ENCODE results near the gene CORIN. TPM values are rescaled to one million over a fixed set of nuclear protein-coding genes. Genes with fewer than 3 reads are reported as not detected.

The CORIN gene
- total RNA-seq, 1 donor from 2014 or later = 3.4 TPM

DNA sequence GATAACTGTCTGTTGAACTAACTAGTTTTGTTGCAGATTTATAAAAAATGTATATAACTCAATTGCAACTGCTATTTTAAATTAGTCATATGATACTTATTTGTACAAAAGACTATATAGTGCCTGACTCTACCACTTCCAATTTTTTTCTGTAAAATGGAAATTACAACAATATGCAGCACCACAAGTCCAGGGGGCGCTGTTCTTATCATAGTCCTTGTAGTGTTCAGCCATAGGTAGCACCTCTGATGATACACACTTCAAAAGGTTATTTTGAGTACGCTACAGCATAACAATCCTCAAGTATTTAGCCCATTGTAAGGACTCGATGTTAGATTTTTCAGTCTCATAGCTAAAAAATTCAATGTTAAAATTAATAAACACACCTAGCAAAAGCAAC, 174.9 kb downstream of the CORIN start:
- intact Hi-C loops (cut with DNase I) = no loop called here
- no peak for DNase-seq (ENCODE audit: low spot score)

DNA sequence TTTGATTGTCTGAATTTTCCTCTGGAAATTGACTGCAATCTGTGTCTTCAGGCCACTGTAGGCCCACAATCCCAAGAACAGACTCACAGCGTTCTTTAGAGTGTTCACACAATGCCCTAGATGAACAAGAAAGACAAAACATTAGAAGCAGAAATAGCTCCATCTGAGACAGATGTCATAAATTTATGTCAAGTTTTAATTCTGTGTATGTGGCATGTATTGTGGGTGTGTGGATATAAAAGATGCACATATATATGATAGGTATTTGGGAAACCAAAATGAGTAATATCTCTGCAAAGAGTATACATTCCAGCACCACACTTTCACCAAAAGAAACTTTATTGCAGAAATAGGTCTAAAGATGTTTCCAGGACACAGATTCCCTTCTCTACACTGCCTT, 176.1 kb downstream of the CORIN start:
- intact Hi-C loops (cut with DNase I) = no loop called here
- DNase-seq (ENCODE audit: low spot score) = no peak

DNA sequence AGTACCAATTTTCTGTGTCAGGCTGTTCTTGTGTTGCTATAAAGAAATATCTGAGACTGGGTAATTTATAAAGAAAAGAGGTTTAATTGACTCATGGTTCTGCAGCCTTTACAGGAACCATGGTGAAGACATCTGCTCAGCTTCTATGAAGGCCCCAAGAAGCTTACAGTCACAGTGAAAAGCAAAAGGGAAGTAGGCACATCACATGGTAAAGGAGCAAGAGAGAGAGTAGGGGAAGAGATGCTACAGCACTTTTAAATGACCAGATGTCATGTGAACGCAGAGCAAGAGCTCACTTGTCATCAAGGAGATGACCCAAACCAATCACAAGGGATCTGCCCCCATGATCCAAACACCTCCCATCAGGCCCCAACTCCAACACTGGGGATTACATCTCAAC, 178.5 kb downstream of the CORIN start:
- no peak for DNase-seq (ENCODE audit: low spot score)
- intact Hi-C loops (cut with DNase I) = no loop called here

DNA sequence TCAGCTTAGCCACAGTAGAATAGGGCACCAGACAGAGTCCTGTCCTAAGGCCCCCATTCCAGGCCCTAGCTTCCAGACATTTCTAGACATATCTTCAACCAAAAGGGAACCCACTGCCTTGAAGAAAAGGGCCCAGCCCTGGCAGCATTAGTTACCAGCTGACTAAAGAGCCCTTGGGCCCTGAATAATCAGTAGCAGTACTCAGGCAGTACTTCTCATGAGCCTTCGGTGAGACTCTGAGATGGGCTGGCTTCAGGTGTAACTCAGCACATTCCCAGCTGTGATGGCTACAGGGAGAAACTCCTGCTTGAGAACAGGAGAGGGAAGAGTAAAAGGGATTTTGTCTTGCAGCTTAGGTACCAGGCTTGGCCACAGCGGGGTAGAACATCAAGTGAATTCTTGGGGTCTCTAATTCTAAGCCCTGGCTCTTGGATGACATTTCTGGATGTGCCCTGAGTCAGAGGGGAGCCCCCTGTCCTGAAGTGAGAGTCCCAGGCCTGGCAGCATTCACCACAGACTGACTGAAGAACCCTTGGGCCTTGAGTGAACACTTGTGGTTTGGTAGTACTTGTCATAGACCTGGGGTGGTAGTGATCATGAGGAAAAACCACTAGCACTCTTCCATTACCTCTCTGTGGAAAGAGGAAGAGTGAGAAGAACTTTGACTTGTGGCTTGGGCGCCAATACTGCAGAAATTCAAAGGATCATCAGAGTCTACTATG, 182.7 kb downstream of the CORIN start:
- DNase-seq (ENCODE audit: low spot score) = no peak
- intact Hi-C loops (cut with DNase I) = no loop called here

DNA sequence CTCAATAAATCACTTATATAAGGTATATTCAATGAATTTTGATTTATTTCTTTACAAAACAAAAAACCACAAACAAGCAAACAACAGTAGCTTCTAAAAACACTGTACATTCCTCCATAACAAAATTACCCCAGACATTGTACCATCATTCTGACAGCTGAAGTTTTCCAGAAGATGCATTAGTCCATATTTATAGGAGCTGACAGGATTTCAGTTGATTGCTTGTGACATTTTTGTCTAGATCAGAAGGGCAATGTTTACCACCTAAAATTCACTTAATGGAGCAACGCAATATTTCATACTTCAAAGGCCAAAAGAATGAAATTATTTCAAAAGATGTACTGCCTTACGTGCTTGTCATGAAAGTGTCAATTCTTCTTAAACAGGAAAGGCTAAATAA, 185.8 kb downstream of the CORIN start:
- DNase-seq (ENCODE audit: low spot score) = no peak
- intact Hi-C loops (cut with DNase I) = no loop called here

DNA sequence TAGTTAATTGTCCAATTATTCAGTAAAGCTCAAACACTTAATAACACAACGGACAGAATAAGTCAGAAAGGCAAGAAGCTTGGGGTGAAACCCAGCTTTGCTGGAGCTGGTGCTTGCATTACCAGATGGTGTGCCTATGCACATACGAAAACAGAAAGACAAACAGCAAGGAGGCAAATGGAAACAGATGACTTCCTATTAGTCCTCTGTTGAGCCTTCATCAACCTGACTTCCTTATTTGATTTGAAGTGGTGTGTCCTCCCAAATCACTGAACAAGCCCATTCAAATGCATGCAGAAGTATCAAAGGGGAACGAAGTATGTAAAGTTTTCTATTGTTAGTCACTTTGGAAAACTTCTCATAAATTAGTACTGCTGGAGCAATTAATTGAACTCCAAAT, 186.6 kb downstream of the CORIN start:
- DNase-seq (ENCODE audit: low spot score) = no peak
- intact Hi-C loops (cut with DNase I) = no loop called here

DNA sequence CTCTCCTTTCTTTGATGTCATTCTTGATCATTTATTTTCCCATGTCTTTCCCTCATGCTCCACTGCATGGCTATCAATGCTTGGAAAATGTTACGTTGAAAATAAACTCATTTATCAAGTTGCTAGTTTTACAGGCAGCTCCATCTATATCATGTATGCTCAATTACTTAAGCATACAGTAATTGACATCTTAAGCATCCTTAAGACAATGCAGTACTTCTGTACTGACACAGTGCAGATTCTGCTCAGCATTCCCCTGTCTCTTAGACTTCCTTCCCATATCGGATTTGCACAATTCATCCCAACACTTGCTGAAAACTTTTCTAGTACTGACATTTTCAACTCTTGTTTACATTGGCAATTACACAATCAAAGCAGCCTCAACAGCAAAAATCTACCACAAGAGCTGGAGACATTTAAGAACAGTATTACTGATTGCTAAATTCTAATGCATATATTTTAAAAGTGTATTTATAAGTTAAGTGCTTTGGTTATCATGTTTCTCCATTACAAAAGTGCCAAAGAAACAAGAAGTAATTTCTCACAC, 187.2 kb downstream of the CORIN start:
- intact Hi-C loops (cut with DNase I) = no loop called here
- no peak for DNase-seq (ENCODE audit: low spot score)

DNA sequence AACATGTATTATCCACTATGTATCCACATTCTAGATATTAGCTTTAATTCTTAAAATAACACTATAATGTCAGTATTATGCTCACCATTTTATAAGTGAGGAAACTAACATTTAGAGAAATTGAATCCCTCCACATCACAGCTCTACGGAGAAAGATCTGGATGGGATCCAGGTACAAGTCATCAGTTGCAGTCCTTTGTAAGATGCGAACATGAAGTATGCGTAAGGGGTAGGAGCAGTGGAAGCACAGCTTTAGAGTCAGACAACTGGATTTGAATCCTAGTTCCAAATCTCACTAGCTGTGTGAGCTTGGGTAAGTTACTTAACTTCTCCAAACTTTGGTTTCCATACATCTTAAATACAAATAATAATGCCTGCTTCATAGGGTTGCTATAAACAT, 190.3 kb downstream of the CORIN start:
- intact Hi-C loops (cut with DNase I) = no loop called here
- no peak for DNase-seq (ENCODE audit: low spot score)

DNA sequence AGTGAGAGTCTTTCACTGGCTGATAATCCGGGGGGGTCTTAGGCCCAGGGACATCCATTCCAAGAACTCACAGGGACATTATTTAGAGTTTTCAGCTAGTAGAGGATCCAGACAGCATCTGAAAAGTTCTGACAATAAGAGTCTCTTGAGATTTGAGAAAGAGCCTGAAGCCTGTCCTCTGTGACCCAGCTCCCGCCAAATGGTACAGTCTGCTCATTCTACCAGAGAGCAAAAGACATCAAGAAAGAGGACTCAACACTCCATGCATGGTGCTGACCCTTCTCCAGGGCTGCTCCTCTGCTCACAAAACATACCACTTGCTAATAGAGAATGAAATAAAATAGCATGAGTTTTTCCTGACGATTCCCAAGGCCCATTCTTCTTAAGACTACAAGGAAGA, 190.8 kb downstream of the CORIN start:
- no peak for DNase-seq (ENCODE audit: low spot score)
- intact Hi-C loops (cut with DNase I) = no loop called here

DNA sequence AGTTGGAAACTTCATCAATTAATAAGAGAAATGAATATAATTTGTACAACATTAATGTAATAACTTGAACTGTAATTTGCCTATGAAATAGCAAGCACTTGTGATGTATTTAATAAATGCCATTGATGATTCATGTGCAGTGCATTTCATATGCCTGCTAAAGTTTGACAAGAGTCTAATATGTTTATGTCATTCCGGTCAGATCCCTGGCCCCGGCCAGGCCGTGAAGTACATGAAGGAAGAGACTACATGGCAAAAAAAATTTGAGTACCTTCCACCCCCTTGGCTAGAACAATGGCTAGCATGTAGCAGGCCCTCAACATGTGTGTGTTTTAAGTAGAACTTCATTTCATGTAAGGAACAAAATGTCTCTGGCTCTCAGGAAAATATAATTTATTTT, 191.5 kb downstream of the CORIN start:
- DNase-seq (ENCODE audit: low spot score) = no peak
- intact Hi-C loops (cut with DNase I) = no loop called here

DNA sequence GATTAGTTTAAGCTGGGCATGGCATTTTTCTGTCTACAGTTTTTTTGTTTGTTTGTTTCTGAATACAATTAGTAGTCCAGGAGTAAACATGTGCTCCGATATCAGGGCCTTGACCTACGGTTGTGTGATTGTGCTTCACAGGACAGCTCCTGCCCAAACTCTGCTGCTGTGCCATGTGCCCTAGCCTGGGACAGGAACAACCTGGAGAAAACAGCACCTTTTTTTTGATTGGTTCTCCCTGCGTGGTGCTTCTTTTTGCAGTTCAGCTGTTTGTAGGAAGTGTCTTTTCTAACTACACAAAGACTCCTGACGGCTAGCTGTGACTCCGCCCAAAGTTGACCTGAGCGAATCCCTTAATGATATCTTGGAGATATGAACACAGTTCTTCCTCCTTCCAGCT, 194.0 kb downstream of the CORIN start:
- intact Hi-C loops (cut with DNase I) = no loop called here
- no peak for DNase-seq (ENCODE audit: low spot score)

DNA sequence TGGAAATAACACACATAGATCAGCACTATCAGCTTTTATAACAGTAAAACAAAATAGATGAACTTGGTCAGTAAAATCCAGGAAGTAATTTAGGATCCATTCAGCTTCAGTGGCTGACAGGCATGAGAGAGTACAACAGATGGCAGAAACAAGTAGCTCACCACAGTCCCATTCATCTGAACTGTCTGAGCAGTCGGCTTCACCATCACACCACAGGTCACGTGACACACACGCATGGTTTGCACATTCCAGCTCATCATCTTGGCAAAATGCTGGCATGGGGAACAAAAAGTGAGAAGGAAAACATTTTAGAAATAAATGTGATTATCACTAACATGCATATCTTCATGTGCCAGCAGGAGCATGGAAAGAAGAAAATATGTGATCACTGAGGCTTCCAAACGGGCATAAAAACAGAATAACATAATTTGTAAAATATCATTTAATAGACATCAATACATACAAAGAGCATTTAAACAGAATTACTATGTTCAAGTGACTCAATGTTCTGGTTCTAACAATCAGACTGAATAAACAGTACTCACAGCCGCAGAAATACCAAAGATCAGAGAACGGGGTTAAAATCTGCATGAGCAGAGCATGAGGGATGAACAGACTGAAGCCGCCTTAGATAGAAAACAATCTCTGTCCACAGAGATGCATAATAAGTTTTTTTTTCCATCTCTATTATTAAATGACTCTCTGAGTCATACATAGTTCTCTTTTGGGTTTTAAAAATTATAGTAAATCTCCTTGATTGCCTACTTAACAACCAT, 194.7 kb downstream of the CORIN start:
- no peak for DNase-seq (ENCODE audit: low spot score)
- intact Hi-C loops (cut with DNase I) = no loop called here

DNA sequence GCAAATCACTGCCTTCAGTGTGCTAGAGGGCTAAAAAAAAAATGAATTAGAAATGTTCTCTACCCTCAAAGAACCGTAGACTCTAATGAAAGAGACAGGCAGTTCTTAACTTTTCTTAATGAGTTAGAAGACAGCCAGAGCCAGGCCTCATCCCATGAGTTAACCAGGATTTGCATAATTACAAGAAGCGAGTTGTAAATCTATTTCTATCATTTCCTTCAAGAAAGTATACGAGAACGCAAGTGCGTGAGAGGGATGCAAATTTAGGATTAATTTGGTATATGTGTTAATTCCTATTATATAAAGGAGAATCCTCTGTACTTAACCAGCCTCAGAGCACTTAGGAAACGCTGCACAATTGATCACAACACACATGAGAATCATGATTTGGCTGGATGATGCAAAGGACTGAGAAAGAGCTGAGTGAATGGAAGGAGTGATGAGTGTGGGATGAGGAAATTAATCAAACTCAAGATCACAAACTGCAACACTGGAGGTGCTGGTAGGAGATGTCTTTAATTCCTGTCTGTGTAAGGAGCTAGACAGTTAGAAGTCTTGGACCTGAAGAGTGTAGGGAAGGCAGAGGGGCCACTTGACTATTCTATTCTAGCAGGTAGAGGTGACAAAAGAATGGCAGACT, 195.6 kb downstream of the CORIN start:
- DNase-seq (ENCODE audit: low spot score) = no peak
- intact Hi-C loops (cut with DNase I) = no loop called here

DNA sequence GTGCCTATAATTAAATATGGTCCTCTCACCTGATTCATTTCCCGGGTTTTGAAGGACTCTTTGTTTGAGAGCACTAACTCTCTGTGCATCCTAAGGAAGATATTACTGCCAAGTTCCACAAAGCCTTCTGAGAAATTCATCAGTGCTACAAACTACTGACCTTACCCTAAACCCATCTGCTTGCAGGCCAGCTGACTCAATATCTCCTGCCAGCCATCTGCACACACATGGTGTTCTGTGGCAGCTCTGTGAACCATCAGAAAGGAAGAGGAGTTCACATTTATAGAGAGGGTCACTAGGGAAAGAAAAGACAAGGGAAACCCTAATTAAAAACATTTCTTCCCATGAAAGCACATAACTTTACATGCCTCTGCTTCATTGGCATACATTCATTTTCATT, 196.1 kb downstream of the CORIN start:
- DNase-seq (ENCODE audit: low spot score) = no peak
- intact Hi-C loops (cut with DNase I) = no loop called here

DNA sequence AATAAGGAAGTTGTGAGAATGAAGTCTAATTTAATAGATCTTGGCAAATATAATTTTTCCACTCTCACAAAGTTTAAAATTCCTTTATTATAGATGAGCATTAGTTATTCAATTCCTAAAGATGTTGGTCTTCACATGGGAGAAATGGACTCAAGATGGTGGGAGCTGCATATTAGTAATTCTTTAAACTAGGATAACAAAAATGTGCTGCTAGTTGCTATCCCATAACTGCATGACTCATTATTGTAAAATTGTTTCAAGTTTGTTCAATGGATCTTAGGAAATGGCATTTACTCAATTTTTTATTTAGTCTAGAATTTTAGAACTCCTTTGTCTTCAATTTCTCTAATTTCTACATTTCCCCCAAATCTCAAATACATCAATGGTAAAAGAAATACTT, 197.0 kb downstream of the CORIN start:
- no peak for DNase-seq (ENCODE audit: low spot score)

DNA sequence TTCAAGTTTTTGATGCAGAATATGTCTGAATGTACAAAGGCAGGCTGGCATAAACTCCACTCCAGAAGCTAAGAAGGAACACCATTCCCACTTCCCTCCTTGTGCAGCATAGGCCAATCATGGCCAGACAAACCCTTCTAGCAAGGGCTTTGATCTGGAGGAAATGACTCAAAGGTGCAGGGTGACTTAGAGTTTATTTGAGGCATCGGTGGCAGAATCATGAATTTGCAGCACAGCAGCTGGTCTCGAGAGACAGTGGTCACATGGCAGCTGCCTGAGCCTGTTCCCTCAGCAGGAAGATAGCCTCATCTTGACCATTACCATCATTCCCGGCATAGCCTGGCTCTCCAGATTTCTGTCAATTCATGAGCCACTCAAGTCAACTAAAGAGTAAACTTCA, 198.3 kb downstream of the CORIN start:
- no peak for DNase-seq (ENCODE audit: low spot score)

More for the DNA sequence above, 197.0 kb downstream of the CORIN start:
- intact Hi-C loops (cut with DNase I) = no loop called here

DNA sequence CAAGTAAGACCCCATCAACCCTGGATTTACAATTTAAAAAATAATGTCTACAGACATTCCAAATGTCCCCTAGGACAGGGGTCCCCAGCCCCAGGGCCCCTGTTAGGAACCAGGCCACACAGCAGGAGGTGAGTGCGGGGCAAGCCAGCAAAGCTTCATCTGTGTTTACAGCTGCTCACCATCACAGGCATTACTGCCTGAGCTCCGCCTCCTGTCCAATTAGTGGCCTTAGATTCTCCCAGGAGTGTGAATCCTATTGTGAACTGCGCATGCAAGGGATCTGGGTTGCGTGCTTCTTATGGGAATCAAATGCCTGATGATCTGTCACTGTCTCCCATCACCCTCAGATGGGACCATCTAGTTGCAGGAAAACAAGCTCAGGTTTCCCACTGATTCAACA, 206.7 kb downstream of the CORIN start:
- DNase-seq (ENCODE audit: low spot score) = no peak
- intact Hi-C loops (cut with DNase I) = no loop called here

More for the DNA sequence above, 198.3 kb downstream of the CORIN start:
- intact Hi-C loops (cut with DNase I) = no loop called here

DNA sequence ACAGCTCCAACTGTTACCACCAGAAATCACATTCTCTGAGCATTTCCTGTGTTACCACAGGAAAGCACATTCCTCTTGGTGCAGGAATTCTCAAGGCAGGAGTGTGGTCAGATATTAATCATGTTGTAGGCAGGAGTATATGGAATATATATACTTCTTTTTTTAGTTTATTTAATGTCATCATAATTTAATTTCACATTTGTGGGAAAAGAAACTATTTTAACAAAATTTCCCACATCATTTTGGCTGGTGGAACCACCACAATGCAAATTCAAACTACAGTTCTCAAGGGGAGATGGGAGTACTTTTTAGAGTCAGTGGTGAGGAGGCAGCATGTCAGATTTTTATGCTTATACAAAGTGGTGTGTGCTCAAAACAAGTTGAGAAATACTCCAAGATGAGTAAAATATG, 213.8 kb downstream of the CORIN start:
- DNase-seq (ENCODE audit: low spot score) = no peak
- intact Hi-C loops (cut with DNase I) = no loop called here

DNA sequence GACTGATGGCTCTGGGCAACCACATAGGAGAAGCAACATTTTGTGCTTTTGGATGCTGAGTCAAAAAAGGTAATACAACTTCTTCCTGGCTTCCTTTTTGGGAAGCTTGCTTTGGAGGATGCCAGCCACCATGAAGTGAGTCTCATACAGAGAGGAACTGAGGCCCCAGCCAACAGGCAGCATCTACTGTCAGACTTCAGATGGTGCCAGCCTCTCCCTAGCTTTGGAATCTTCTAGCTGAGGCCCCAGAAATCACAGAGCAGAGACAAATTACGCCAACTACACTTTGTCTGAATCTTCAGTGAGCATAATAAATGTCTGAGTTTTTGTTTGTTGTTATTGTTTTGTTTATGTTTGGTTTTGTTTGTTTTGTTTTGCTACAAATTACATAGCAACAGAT, 216.7 kb downstream of the CORIN start:
- intact Hi-C loops (cut with DNase I) = no loop called here
- no peak for DNase-seq (ENCODE audit: low spot score)

DNA sequence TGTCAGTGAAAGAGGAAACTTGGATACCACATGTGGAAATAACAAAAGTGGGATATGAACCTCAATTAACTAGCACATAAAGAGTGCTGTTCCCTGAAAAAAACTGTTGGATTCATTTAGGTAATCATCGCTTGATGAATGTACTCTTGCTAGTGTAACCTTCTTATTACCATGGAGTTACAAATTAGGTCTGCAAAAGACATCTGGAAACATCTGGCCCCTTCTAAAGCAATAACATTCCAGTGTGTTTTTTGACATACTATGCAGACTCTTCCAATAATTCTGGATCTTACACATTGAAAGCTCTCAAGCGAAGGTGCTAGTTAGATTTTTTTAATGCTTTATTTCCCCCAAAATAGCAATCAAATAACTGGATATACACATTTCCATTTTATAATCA, 218.2 kb downstream of the CORIN start:
- intact Hi-C loops (cut with DNase I) = no loop called here

DNA sequence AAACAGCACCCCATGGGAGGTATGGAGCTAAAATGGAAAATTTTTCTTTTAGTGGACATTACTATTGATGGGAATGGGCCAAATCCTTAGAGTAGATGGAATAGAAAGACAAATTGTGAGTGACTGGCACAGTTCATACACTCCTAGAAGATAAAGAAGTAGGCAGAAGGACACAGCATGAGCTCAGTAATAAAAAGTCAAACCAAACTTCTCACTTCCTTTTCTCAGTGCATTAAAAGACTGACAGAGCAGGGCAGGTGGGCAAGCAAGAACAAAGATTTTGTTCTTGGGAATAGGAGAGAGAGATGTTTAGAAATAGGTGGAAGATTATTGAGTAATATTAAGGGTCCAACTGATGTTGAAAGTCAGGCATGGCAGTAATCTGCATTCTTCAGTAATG, 220.3 kb downstream of the CORIN start:
- intact Hi-C loops (cut with DNase I) = no loop called here
- no peak for DNase-seq (ENCODE audit: low spot score)

More for the DNA sequence above, 218.2 kb downstream of the CORIN start:
- no peak for DNase-seq (ENCODE audit: low spot score)
